Activated naive CD4-positive, alpha-beta T cell treated with anti-CD3 and anti-CD28 coated beads, Interleukin-2, amount 10 ng/mL, durations not matched to agents 7 days and 5 days (primary cell): ENCODE results near the gene PPM1L.
"Not testable (repeated sequence)": the region's sequence is repeated elsewhere in the genome, so short reads cannot be mapped to it uniquely, and the experiment has no call there.

Experiments
- CTCF ChIA-PET: fragments of 350-600 bp; sonication (Branson Sonifier 250); formaldehyde crosslinking; loops from one replicate; lab custom pipeline; 2021; ENCODE audit warnings: antibody characterized with exemption; lab: Charles Lee
- DNase-seq: peaks from one replicate; pipeline ENCODE4 v3.0.0-alpha.2; 2020
- H3K27ac Mint-ChIP-seq: one replicate; pipeline ENCODE4 v1.8.0; 2021; ENCODE audit warnings: mild to moderate bottlenecking, moderate library complexity, mixed read lengths
- H3K27me3 Mint-ChIP-seq: one replicate; pipeline ENCODE4 v1.8.0; 2021; ENCODE audit warnings: mild to moderate bottlenecking, mixed read lengths
- H3K36me3 Mint-ChIP-seq: one replicate; pipeline ENCODE4 v1.8.0; 2021; ENCODE audit warnings: mixed read lengths
- H3K4me1 Mint-ChIP-seq: one replicate; pipeline ENCODE4 v1.8.0; 2021; ENCODE audit warnings: mixed read lengths
- H3K4me3 Mint-ChIP-seq: one replicate; pipeline ENCODE4 v1.8.0; 2021; ENCODE audit warnings: mild to moderate bottlenecking, moderate library complexity, mixed read lengths
- H3K9me3 Mint-ChIP-seq: one replicate; pipeline ENCODE4 v1.8.0; 2021; ENCODE audit warnings: mixed read lengths

The PPM1L gene

DNA sequence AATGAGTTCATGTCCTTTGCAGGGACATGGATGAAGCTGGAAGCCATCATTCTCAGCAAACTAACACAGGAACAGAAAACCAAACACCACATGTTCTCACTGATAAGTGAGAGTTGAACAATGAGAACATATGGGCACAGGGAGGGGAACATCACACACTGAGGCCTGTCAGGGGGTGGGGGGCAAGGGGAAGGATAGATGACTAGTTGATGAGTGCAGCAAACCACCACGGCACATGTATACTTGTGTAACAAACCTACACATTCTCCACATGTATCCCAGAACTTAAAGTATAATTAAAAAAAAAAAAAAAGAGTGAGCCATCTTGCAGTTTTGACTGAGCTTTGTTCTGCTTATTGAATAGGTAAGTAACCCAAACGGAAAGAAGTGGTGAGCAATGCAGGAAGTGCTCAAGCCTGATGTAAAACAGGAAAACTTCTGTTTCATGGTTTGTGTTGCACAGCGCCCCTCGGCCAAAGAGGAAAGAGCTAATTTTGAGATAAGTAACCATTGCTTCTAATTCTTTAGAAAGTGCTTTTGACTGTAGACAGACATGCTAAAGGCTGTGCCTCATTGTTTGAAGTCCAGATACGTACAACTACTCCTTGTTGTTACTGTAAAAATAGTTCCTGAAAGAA, 279.0 kb downstream of the PPM1L start:
- peak overlapping the region; percentile 74 for H3K27ac Mint-ChIP-seq

DNA sequence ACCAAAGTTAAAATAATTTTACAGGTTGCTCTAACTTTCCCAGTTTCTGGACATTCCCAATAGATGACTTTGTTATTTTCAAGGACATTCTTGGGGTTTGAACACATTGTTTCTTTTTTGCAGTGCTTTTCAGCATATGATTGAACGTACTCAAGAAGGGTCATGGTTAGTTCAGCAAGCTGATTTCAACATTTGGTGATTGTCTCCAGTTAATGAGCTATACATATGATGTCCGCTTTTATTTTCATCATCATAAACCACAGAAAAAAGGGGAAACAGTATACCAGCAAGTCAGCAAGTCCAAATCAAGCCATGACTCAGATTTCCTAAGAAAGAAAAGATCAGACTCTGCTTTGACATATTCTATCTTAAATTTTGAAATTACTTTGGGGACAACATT, 279.7 kb downstream of the PPM1L start:
- no peaks in the 10 kb centered on the region for H3K27me3 Mint-ChIP-seq
- no peak overlapping the region for H3K4me3 Mint-ChIP-seq
- CTCF ChIA-PET: interaction anchor here (0.8 to 1.1 kb wide), 3 partner anchors 21 to 259 kb away, joined by 3 read pairs; no protein-coding TSS in a partner anchor
- H3K4me1 Mint-ChIP-seq: peaks cover 15% of the 10 kb centered on the region
- H3K36me3 Mint-ChIP-seq: peaks cover 3% of the 10 kb centered on the region
- H3K27ac Mint-ChIP-seq: no peak overlapping the region
- H3K9me3 Mint-ChIP-seq: peaks cover 5% of the 10 kb centered on the region
- no peak for DNase-seq

More for the DNA sequence above, 279.0 kb downstream of the PPM1L start:
- H3K4me3 Mint-ChIP-seq: peak overlapping the region; percentile 11
- DNase-seq: peak; percentile 36
- H3K9me3 Mint-ChIP-seq, H3K36me3 Mint-ChIP-seq, H3K27me3 Mint-ChIP-seq: not testable (repeated sequence)
- peaks cover 15% of the 10 kb centered on the region for H3K4me1 Mint-ChIP-seq
- CTCF ChIA-PET: interaction anchor here (0.8 to 1.1 kb wide), 3 partner anchors 22 to 259 kb away, joined by 3 read pairs; no protein-coding TSS in a partner anchor

DNA sequence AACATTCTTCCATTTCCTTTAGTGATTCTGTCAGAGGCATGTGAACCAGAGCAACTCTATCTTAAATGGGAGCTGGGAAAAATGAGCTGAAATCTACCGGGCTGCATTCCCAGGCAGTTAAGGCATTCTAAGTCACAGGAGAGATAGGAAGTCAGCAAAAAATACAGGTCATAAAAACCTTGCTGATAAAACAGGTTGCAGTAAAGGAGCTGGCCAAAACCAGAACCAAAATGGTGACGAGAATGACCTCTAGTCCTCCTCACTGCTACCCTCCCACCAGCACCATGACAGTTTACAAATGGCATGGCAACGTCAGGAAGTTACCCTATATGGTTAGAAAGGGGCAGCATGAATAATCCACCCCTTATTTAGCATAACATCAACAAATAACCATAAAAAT, 282.7 kb downstream of the PPM1L start:
- Mint-ChIP-seq H3K9me3 (no peaks in the 10 kb centered on the region), H3K27ac (no peak overlapping the region), H3K36me3 (peaks cover 3% of the 10 kb centered on the region), H3K27me3 (no peaks in the 10 kb centered on the region), H3K4me1 (peaks cover 15% of the 10 kb centered on the region), H3K4me3 (no peak overlapping the region)
- DNase-seq: no peak
- CTCF ChIA-PET: no interaction called here

DNA sequence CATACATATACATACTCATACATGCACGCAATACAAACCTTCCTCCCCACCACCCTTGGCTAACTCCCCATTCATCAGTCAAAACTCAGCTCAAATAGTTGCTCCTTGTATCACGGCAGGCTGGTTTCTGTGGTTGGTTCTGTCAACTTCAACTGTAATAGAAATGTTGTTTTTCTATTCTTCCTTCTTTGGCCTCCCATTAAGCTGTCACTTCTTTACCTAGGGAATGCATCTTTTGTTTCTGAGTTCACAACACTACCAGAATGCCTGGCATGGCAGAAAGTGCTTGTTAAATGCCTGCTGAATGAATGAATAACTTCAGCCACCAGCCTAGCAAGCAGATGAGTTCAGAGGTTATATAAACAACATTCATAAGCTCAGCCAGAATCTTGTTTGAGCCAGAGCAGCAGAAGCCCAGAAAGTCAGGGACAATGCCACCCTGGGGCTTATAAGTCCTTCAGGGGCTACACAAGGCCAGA, 286.0 kb downstream of the PPM1L start:
- Mint-ChIP-seq H3K27ac (no peak overlapping the region), H3K9me3 (no peaks in the 10 kb centered on the region), H3K4me1 (no peaks in the 10 kb centered on the region), H3K4me3 (no peak overlapping the region), H3K27me3 (no peaks in the 10 kb centered on the region), H3K36me3 (no peaks in the 10 kb centered on the region)
- CTCF ChIA-PET: no interaction called here
- no peak for DNase-seq

DNA sequence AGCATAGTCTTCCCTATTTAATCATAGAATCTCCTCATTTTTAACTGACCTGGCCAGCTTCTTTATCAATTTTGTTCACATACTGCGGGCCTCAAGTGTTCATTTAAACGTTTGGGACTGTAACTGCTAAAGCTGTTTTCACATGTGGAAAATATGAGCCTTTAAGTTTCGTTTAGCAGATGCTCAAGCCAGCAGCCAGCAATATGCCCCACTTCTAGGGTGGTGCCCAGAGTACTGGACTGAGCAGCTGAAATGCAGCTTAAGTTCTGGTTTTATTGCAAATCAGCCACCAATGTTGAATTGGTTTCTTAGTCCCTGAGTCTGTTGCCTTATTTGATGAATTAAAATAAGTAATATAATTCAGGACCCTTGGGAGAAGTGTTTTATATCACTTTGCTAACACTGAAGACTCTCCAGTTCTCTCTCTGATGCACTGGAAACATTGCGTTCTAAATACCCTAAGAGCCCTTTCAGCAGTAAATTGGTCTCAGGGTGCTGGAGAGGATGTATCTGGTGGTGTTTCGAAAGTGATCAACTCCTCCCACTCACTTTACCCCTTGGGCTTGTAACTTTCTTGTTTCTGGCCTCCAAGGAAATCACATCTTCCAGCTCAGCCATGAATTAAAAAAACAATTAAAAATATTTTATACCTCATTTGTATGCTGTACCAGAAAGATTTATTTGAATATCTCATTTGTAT, 287.5 kb downstream of the PPM1L start:
- no peak for DNase-seq
- Mint-ChIP-seq H3K27me3 (no peaks in the 10 kb centered on the region), H3K4me3 (no peak overlapping the region), H3K27ac (no peak overlapping the region), H3K36me3 (no peaks in the 10 kb centered on the region), H3K9me3 (no peaks in the 10 kb centered on the region), H3K4me1 (no peaks in the 10 kb centered on the region)
- CTCF ChIA-PET: no interaction called here

DNA sequence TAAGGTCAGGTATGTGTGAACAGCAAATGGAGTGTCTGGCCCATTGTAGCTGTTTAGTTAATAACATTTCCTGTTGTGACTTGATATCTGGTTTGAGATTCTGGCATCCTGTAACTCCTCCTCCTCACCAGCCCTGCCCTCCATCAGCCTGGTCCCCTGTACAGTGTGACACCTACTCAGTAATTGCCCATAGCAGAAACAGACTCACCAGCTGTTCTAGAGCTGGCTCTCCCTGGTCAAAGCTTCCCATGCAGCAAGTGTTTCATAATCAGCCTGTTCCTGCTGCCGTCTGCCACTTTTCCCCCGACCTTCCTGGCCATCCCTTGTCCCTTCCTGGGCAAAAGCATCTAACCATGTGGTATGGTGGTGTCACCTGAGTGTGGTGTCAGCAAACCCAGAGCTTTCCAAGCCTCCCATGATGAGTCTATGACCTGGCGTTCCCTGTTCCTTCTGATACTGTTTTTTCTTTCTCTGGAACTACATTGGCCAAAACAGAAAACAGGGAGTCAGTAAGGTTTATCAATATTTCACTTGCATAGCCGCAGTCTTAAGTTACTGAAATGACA, 293.7 kb downstream of the PPM1L start:
- no peak overlapping the region for H3K4me3 Mint-ChIP-seq
- no peaks in the 10 kb centered on the region for H3K9me3 Mint-ChIP-seq
- DNase-seq: no peak
- H3K36me3 Mint-ChIP-seq: no peaks in the 10 kb centered on the region
- no peaks in the 10 kb centered on the region for H3K4me1 Mint-ChIP-seq
- CTCF ChIA-PET: no interaction called here
- H3K27ac Mint-ChIP-seq: no peak overlapping the region
- H3K27me3 Mint-ChIP-seq: peaks cover 5% of the 10 kb centered on the region

DNA sequence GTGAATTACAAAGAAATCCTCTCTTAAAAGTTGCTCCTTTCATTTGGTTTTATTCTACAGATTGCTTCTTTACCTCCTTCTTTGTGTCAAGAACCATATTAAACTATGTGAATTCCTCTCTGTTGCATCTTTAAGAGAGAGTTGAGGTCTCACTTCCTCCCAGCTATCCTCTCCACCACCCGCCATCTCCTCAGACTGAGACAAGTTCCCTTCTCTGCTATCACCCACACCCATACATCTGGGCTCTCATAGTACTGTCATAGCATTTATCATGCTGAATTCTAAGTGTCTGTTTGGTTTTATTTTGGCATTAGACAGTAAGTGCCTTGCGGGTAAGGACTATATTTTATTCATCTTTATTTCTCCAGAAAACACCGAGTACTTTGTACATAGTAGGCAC, 294.9 kb downstream of the PPM1L start:
- Mint-ChIP-seq H3K27me3 (peaks cover 5% of the 10 kb centered on the region), H3K9me3 (no peaks in the 10 kb centered on the region), H3K36me3 (no peaks in the 10 kb centered on the region), H3K4me3 (no peak overlapping the region), H3K4me1 (no peaks in the 10 kb centered on the region), H3K27ac (no peak overlapping the region)
- CTCF ChIA-PET: interaction anchor here (0.6 kb wide), 1 partner anchor 17 kb away, joined by 4 read pairs; no protein-coding TSS in a partner anchor
- no peak for DNase-seq

DNA sequence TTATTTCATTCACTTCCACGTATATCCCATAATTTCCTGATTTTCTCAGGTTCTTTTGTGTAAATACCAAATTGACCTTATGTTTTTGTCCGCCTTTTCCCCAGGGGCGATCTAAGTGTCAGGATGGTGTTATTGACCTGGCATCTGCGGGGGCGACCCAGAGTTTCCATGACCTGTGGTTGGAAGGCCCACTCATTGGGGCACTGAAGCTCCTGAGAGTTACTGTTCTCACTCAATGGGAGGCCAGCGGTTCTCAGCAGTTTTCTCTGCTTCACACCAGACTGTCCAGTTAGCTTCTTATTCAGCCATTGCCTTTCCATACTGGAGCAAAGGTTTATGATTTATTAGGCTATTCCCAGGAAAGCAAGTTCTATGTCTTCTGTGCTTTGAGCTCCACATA, 295.8 kb downstream of the PPM1L start:
- CTCF ChIA-PET: no interaction called here
- H3K27ac Mint-ChIP-seq: no peak overlapping the region
- no peaks in the 10 kb centered on the region for H3K9me3 Mint-ChIP-seq
- H3K27me3 Mint-ChIP-seq: peaks cover 5% of the 10 kb centered on the region
- no peak overlapping the region for H3K4me3 Mint-ChIP-seq
- no peak for DNase-seq
- no peaks in the 10 kb centered on the region for H3K4me1 Mint-ChIP-seq
- H3K36me3 Mint-ChIP-seq: no peaks in the 10 kb centered on the region

DNA sequence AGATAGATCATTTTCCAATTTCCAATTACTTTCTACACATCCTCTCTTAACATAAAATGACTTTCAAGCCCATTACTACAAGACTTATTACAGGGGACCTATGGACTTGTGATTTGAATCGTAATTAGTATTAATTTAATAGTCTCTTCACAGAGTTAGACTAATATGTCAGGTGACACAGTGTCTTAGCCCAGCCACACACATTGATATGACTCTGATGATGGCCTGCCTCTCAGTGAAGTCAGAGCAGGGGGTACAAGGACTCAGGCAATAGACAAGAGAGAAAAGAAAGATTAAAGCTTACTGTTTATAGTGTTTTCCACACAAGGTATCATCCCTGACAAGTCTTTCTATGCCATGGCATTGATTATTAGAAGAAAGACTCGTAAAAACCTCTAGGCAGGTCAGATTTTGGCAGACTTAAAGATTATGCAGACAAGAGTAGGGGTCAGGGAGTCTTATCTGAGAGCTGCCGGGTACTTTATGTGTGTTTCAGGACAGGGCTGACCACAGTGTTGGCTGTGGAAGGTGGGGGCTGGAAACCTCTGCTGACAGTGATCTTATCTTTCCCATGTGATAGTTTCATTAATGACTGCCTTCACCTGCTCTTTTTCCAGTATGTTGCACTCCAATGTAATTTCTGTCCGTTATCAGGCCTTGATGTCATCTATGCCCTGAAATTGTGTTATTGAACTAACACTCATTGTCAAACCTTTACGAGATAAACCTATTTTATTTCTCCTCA, 299.0 kb downstream of the PPM1L start:
- Mint-ChIP-seq H3K4me1 (no peaks in the 10 kb centered on the region), H3K36me3 (no peaks in the 10 kb centered on the region), H3K4me3 (no peak overlapping the region), H3K9me3 (no peaks in the 10 kb centered on the region), H3K27me3 (no peaks in the 10 kb centered on the region), H3K27ac (no peak overlapping the region)
- CTCF ChIA-PET: no interaction called here
- no peak for DNase-seq

DNA sequence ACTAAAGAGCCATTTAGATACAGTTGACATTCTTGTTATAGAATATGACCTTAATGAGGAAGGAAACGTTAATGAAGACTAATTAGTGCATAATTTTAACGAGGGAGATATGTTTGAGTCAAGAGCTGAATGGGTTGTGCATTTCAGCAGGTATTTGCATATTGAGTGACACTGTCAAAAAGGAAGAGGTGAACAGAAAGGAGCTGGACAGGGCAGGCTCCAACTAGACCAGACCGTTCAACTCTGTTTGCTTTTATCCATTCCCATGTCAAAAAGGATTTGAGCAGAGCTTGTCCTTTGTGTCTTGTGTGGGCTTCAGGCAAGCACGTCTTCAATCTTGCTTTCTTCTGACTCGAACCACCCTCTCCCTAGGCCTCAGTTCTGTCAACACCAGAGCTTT, 308.4 kb downstream of the PPM1L start:
- H3K9me3 Mint-ChIP-seq: no peaks in the 10 kb centered on the region
- H3K4me3 Mint-ChIP-seq: no peak overlapping the region
- CTCF ChIA-PET: no interaction called here

DNA sequence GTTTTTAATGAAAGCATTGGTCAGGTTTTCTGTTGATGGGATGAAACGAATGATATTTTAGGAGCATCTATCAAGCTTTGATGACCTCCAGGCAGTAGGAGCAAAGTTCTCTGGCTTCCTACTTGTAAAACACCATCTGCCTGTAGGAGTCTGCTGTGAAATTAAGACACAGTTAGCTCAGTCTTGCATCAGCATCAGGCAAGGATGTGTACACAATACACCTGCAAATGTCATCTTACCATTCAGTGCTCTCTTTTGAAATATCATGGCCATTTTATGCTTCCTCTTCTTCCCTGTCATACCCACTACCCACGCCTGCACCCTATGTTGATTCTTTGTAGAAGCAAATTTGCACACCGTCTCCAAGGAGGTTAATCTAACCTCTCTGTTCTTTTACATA, 310.9 kb downstream of the PPM1L start:
- Mint-ChIP-seq H3K27me3 (peaks cover 3% of the 10 kb centered on the region), H3K36me3 (no peaks in the 10 kb centered on the region), H3K27ac (no peak overlapping the region), H3K4me1 (peaks cover 48% of the 10 kb centered on the region), H3K9me3 (no peaks in the 10 kb centered on the region), H3K4me3 (no peak overlapping the region)
- CTCF ChIA-PET: no interaction called here
- no peak for DNase-seq

More for the DNA sequence above, 308.4 kb downstream of the PPM1L start:
- Mint-ChIP-seq H3K27ac (no peak overlapping the region), H3K36me3 (no peaks in the 10 kb centered on the region), H3K4me1 (peaks cover 23% of the 10 kb centered on the region), H3K27me3 (peaks cover 3% of the 10 kb centered on the region)
- DNase-seq: no peak

DNA sequence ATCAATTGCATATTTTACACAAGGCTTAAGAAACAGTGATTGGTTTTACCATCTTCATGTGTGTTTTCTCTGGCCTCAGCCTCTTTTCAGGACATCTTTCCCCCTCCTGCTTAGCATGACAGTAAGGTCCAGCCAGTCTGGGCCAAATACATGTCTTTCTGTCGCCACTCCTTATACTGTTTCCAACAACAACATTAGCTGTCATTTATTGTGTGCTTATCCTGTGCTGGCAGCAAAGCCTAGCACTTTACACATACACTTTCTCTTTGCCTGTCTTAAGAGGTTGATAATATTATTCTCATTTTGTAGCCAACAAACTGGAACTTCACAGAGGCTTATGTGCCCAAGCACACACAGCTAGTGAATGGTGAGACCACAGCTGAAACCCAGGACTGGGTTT, 311.3 kb downstream of the PPM1L start:
- CTCF ChIA-PET: interaction anchor here (0.6 kb wide), 1 partner anchor 17 kb away, joined by 4 read pairs; no protein-coding TSS in a partner anchor
- DNase-seq: no peak
- H3K27ac Mint-ChIP-seq: no peak overlapping the region
- H3K9me3 Mint-ChIP-seq: no peaks in the 10 kb centered on the region
- no peak overlapping the region for H3K4me3 Mint-ChIP-seq
- peaks cover 51% of the 10 kb centered on the region for H3K4me1 Mint-ChIP-seq
- H3K36me3 Mint-ChIP-seq: no peaks in the 10 kb centered on the region
- H3K27me3 Mint-ChIP-seq: no peaks in the 10 kb centered on the region

DNA sequence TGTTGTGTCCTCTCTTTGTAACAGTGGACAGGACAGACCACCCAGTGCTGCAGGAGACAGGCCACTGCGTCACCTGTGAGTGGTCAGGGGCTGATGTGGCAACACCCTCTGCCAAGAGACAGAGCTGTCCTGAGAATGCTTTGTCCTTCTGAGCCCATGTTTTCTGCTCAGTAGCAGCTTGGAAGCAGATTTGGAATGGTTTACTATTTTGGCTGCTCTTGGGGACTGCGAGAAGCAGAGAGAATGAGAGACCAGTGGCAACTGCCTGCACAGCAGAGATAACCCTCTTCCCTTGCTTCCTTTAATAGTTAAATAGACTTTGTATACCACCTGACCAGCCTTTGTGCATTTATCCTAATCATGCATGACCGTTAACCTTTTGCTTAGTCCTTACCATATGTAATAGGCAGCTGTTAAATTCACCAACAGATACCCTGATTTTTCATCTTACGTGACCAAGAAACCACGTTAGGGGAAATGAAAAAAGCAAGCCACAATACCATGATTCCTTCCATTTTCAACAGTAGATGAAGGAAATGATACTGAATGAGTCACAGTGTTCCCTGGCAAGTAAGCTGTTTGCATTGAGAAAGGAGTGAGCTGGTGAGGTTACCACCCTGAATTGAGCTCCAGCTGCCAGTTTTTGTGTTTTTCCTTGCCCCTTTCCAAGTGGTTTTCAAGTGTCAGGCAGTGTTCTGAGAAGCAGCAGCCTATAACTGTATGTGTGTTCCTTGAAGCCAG, 313.6 kb downstream of the PPM1L start:
- no peak for DNase-seq
- no peaks in the 10 kb centered on the region for H3K9me3 Mint-ChIP-seq
- peaks cover 66% of the 10 kb centered on the region for H3K4me1 Mint-ChIP-seq
- H3K36me3 Mint-ChIP-seq: peaks cover 2% of the 10 kb centered on the region
- CTCF ChIA-PET: interaction anchor here (0.8 to 1.4 kb wide), 2 partner anchors 27 to 113 kb away, joined by 3 to 4 read pairs; no protein-coding TSS in a partner anchor
- H3K27me3 Mint-ChIP-seq: no peaks in the 10 kb centered on the region
- H3K27ac Mint-ChIP-seq: no peak overlapping the region
- no peak overlapping the region for H3K4me3 Mint-ChIP-seq
